ENCODE results near the gene C20orf204.
"Not testable (repeated sequence)": the region's sequence is repeated elsewhere in the genome, so short reads cannot be mapped to it uniquely, and the experiment has no call there.

Gene C20orf204

DNA sequence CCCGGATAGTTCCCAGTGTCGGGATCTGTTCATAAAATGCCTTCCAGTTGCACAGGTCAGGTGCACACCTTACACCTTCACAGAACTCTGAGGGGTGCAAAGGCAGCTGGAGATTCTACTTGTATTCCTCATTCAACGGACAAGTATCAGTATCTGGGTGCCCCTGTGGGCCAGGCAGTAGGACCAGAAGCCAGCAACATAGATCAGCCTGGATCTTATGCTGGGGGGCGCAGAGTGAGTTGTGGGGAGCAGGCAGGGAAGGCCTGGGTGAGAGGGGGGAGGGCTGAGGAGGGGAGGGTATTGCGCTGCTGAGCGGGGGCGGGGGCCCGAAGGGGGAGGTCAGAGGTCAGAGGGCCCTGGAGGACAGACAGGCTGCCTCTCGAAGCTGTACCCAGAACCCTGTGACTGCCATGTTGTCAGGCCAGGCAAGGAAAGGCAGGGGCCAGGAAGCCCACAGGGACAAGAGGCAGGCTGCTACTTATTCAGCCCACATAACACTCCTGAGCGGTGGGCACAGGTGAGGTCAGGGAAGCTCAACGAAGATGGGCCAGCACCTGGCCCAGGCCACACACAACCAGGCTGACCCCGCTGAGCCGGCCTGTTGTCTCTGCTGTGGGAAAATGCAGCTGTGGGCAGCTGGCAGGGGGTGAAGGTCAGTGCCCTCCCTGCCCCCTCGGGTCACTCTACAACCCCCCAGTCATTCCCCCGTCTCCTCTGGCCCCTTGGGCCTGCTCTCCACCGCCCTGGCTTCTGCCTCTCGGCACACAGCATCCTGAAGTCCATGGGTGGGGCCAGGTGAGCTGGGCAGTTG lies 45.0 kb downstream of the C20orf204 start:
- no peak overlapping the region; the same call in 1 of the 2 replicates for H3K4me3 ChIP-seq (ENCODE audit: low read length)
- no peak for TF ChIP-seq ZNF274 (IDR thresholded peaks at IDR 0.05; ENCODE audit: low read depth, low read length)

DNA sequence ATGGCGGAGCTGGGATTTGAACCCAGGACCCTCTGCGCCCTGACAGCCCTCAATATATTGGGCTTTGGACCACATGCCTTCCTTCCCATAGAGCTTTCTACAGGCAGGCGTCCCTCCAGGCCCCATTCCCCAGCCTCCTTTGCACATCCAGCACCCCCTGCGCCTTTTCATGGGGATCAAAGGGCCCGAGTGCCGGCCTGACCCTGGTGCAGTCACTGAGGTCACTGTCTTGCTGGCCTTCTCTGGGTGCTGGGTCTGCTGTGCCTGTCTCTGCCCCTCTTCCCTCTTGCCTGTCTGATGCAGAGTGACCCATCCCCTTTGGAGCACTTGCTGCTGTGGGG lies 45.6 kb downstream of the C20orf204 start:
- no peak overlapping the region for H3K4me3 ChIP-seq (ENCODE audit: low read length)
- TF ChIP-seq ZNF274 (IDR thresholded peaks at IDR 0.05; ENCODE audit: low read depth, low read length) = no peak

DNA sequence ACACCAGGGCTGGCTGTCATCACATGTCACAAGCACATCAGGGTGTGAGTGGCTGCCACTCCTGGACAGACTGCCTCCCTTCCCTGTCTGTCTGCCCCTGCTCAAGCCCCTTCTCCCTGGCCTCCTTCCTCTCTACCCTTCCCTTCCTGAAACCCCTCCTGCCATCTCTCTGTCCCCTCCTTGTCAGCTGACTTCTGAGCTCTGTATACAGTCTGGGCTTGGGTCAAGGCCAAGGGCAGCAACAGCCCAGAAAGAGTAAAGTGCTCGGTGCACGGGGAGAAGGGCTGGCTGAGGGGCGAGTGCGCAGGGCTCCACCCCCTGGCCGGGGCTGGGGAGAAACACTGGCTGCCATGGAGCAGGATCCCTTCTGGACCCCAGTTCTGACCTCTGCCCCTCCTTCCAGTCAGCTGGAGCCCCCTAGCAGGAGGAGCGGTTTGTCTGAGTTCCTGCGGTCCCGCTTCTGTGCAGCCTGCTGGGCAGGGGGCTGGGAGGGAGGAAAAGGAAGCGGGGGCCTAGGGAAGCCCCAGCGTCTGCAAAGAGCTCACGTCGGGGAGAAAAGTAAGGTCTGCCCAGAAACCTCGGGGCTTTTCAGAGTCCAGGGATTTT lies 46.2 kb downstream of the C20orf204 start:
- no peak for TF ChIP-seq ZNF274 (IDR thresholded peaks at IDR 0.05; ENCODE audit: low read depth, low read length)

DNA sequence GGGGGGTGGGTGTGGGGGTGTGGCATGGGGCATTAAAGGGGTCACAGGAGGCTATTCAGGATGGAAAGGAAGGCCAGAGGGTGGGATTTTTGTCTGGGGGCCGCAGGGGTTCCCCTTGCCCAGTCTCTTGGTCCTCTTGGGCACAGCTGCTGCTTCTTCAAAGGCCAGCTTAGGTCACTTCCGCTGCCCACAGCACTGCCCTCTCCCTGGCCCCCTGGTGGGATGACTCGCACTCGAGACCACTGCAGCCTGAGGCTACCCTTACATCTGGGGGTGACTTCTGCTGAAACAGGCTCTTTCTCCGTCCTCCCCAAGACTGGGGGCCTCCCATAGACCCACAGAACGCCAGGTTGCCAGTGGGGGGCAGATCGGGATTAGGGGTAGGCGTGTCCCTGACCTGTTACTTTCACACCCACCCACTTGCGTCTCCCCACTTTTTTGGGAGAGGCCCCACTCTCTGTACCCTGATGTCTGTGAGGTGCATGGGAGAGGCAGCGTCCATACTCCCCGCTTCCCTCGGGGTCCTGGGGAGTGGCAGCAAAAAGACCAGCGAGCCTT lies 46.9 kb downstream of the C20orf204 start:
- no peak for TF ChIP-seq ZNF274 (IDR thresholded peaks at IDR 0.05; ENCODE audit: low read depth, low read length)
- H3K4me3 ChIP-seq (ENCODE audit: low read length) = peak overlapping the region; percentile 7; the same call in 1 of the 2 replicates

More for the DNA sequence above, 46.2 kb downstream of the C20orf204 start:
- H3K4me3 ChIP-seq (ENCODE audit: low read length) = no peak overlapping the region

DNA sequence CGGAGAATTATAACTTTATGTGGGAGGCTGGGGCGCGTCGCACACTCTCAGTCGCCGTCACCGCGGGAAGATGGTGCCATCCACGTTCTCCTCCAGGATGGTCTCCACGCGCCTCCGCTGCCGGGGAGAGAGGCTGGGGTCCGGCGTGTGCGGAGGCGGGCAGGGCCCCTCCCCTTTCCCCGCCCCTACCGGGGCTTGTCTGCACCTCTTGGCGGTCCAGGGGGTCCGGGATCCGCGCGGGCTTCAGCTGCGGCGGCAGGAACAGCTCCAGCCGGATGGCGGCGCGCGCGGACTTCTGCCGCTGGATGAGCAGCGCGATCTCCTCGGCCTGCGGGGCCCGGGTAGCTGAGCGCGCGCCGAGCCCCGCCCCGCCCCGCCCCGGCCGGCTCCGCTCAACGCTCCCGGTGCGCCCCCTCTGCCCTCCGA lies 47.4 kb downstream of the C20orf204 start:
- no peak for TF ChIP-seq ZNF274 (IDR thresholded peaks at IDR 0.05; ENCODE audit: low read depth, low read length)
- H3K4me3 ChIP-seq (ENCODE audit: low read length) = peak overlapping the region; percentile 7; the same call in 1 of the 2 replicates

DNA sequence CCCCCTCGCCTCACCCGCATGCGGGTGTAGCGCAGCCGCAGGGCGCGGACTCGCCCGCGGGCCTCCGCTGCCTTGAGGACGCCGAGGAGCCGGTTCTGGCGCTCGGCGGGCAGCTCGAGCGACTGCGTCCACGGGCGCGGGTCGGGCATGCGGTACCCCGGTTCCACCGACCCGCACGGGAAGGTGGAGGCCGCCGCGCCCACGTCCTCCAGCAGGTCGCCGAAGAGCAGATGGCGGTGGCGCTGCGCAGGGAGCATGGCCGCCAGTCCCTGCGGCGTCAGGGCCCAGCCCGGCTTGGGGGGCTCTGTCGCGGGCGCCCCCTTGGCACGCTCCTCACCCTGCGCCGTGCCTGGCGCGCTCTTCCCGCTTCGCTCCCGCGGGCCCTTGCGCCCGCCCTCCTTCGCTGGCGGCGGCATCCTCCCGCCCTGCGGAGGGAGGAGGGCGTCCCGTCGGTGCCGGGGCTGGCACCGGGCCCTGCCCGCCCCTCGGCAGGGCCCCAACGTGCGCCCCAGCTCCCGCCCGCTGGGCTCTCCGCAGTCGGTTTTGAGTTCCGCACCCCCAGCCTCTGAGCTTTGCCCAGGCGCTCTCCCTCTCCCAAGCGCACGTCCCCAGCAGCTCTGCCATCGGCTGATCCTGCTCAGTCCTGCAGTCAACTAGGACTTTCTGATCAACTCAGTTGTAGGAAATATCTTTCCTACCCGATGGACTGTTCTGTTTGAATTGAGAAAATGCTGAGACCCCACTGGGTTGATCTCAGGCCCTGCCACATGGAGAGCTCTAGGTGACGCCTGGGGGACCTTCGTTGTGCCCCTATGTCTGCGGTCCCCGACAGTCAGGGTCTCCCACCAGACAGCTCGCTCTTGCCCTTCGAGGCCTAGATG lies 48.1 kb downstream of the C20orf204 start, which contains the start of gene LKAAEAR1:
TSS of gene LKAAEAR1 (minus strand) at position 595 of the 881 bp plus-strand sequence. CDS start at position 416, 179 bp downstream.
- TF ChIP-seq ZNF274 (IDR thresholded peaks at IDR 0.05; ENCODE audit: low read depth, low read length) = no peak
- H3K4me3 ChIP-seq (ENCODE audit: low read length) = peak within 1 kb of the TSS; percentile 7; the same call in 1 of the 2 replicates

DNA sequence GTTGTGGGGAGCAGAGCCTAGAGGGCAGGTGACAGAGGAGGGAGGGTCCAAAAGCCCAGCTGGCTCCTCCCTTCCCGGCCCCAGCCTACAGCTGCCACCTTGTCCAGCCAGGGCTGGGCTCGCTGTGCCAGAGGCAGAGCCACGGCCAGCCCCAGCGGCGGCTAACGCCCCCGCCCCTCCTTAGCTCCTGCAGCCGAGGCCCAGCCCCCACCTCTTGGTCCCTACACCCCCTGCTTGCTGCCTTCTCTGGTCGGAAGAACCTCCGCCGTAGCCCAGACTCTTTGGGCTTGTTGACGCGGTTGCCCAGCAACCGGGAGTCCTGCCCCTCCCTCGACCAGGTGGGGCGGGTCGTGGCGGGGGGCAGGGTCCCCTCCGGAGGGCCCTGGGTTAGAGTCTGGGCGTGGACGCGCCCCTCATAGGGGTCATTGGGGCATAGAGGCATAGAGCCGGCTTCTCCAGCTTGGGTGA lies 48.7 kb downstream of the C20orf204 start:
- no peak for TF ChIP-seq ZNF274 (IDR thresholded peaks at IDR 0.05; ENCODE audit: low read depth, low read length)
- H3K4me3 ChIP-seq (ENCODE audit: low read length) = no peak overlapping the region

DNA sequence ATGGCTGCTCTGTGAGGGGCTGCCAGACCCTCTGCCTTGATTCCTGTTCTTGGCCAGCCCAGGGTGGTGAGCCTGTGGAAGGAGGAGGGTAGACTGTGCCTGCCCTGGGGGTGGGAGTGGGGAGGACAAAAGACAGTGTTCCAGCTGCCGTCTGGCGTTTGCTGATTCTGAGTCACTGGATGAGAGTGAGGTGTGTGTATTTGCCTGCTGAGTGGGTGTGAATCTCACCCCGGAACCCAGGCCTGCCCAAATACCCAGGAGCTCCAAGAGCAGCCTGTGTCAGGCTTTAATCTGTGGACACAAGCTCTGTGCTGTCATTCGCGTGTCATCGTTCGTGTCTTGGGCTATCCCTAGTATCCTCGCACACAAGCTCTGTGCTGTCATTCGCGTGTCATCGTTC lies 50.8 kb downstream of the C20orf204 start:
- TF ChIP-seq ZNF274 (IDR thresholded peaks at IDR 0.05; ENCODE audit: low read depth, low read length) = no peak

DNA sequence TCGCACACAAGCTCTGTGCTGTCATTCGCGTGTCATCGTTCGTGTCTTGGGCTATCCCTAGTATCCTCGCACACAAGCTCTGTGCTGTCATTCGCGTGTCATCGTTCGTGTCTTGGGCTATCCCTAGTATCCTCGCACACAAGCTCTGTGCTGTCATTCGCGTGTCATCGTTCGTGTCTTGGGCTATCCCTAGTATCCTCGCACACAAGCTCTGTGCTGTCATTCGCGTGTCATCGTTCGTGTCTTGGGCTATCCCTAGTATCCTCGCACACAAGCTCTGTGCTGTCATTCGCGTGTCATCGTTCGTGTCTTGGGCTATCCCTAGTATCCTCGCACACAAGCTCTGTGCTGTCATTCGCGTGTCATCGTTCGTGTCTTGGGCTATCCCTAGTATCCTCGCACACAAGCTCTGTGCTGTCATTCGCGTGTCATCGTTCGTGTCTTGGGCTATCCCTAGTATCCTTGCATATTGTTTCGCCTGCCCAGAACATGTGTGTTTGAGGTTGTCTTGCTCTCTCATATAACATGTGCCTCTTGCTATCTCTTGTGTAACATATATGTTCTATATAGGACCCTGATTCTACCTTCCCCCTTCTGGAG lies 51.3 kb downstream of the C20orf204 start:
- H3K4me3 ChIP-seq (ENCODE audit: low read length) = not testable (repeated sequence)

More for the DNA sequence above, 50.8 kb downstream of the C20orf204 start:
- no peak overlapping the region for H3K4me3 ChIP-seq (ENCODE audit: low read length)

DNA sequence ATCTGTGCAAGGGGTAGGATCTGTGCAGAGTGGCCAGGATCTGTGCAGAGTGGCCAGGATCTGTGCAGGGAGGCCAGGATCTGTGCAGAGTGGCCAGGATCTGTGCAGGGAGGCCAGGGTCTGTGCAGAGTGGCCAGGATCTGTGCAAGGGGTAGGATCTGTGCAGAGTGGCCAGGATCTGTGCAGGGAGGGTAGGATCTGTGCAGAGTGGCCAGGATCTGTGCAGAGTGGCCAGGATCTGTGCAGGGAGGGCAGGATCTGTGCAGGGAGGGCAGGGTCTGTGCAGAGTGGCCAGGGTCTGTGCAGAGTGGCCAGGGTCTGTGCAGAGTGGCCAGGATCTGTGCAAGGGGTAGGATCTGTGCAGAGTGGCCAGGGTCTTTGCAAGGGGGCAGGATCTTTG lies 52.6 kb downstream of the C20orf204 start:
- H3K4me3 ChIP-seq (ENCODE audit: low read length) = not testable (repeated sequence)
